OCI-LY7 (cell line): Measurements from ENCODE around the gene C19orf25. TPM values are rescaled to one million over a fixed set of nuclear protein-coding genes. Genes with fewer than 3 reads are reported as not detected.

Source experiments
- BruUV-seq: library from RNA; stranded (reverse); fragments of 400-500 nt; replicated peaks from 2 replicates; lab custom pipeline; 2021; lab: Mats Ljungman, UMichigan
- CTCF ChIA-PET: fragments of 300-600 bp; sonication (Branson Sonifier 250); formaldehyde crosslinking; loops from one replicate; lab custom pipeline; 2022; ENCODE audit warnings: antibody characterized with exemption; ENCODE audit not compliant: unreplicated experiment; lab: Charles Lee
- POLR2A ChIA-PET: fragments of 300-600 bp; sonication (Branson Sonifier 250); formaldehyde crosslinking; loops from one replicate; lab custom pipeline; 2022; ENCODE audit warnings: antibody characterized with exemption; lab: Charles Lee
- DNase-seq: peaks from one replicate; pipeline ENCODE4 v3.0.0-alpha.2; 2015; ENCODE audit warnings: low spot score
- H2AFZ ChIP-seq: fragments of 200-600 bp; sonication (generic), shearing (Covaris generic); 2 replicates; pipeline ENCODE4 v1.6.1; 2014; ENCODE audit warnings: mild to moderate bottlenecking, antibody characterized with exemption, low read length, moderate library complexity
- H3K27ac ChIP-seq: fragments of 200-600 bp; sonication (generic); 2 replicates; pipeline ENCODE4 v1.5.1; 2014; ENCODE audit warnings: mixed run types, low read depth, mild to moderate bottlenecking, moderate library complexity, low read length, inconsistent platforms; ENCODE audit not compliant: poor library complexity, severe bottlenecking
- H3K36me3 ChIP-seq: fragments of 200-600 bp; sonication (generic); 2 replicates; pipeline ENCODE4 v1.6.1; 2014; ENCODE audit warnings: mild to moderate bottlenecking, antibody characterized with exemption, low read length, moderate library complexity, mixed read lengths; ENCODE audit not compliant: insufficient read depth
- H3K4me1 ChIP-seq: fragments of 200-600 bp; sonication (generic); 2 replicates; pipeline ENCODE4 v1.5.1; 2014; ENCODE audit warnings: mild to moderate bottlenecking, low read length; ENCODE audit not compliant: insufficient read depth, poor library complexity, severe bottlenecking
- H3K4me2 ChIP-seq: fragments of 200-600 bp; sonication (generic); 2 replicates; pipeline ENCODE4 v1.6.1; 2014; ENCODE audit warnings: mild to moderate bottlenecking, low read length
- H3K4me3 ChIP-seq: fragments of 200-600 bp; sonication (generic); 2 replicates; pipeline ENCODE4 v1.5.1; 2014; ENCODE audit warnings: mild to moderate bottlenecking, low read depth, low read length; ENCODE audit not compliant: poor library complexity, severe bottlenecking
- H3K79me2 ChIP-seq: fragments of 200-600 bp; sonication (generic); 2 replicates; pipeline ENCODE4 v1.6.1; 2016; ENCODE audit warnings: low read depth, mild to moderate bottlenecking, low read length, moderate library complexity, mixed read lengths; ENCODE audit not compliant: insufficient read depth
- H3K9me2 ChIP-seq: fragments of 200-600 bp; sonication (generic); 2 replicates; pipeline ENCODE4 v1.6.1; 2016; ENCODE audit warnings: mild to moderate bottlenecking, low read length, mixed read lengths; ENCODE audit not compliant: insufficient read depth
- H3K9me3 ChIP-seq: fragments of 200-600 bp; sonication (generic); 2 replicates; pipeline ENCODE4 v1.6.1; 2014; ENCODE audit warnings: mild to moderate bottlenecking, mixed run types, low read length, mixed read lengths
- H4K20me1 ChIP-seq: fragments of 200-600 bp; sonication (generic); 2 replicates; pipeline ENCODE4 v1.6.1; 2014; ENCODE audit warnings: mild to moderate bottlenecking, antibody characterized with exemption, low read length, moderate library complexity, mixed read lengths; ENCODE audit not compliant: insufficient read depth
- EZH2phosphoT487 ChIP-seq: fragments of 200-600 bp; sonication (generic); IDR thresholded peaks from 2 replicates; pipeline ENCODE4 v1.6.1; 2018; ENCODE audit warnings: low read depth, borderline replicate concordance, mild to moderate bottlenecking, mixed run types, antibody characterized with exemption, low read length, moderate library complexity, mixed read lengths
- intact Hi-C: fragments of 100-400 bp; cut with micrococcal nuclease; formaldehyde crosslinking; loops from one replicate; pipeline ENCODE4 v1.10.0; 2022; ENCODE audit not compliant: unreplicated experiment
- total RNA-seq, 2 experiments: library from RNA; depleted of rRNA in 1 of 2; stranded (reverse); fragments of >200 nt in 1 of 2; shearing (Covaris generic) in 1 of 2; gene quantifications; 2 replicates each; pipeline ENCODE4 v1.2.3, GENCODE V29; 2014 to 2022
- TF ChIP-seq, protein P1 (sequence below): fragments of 200-600 bp; sonication (generic); conservative IDR thresholded peaks from 2 replicates; pipeline ENCODE4 v1.5.1; 2014; ENCODE audit warnings: mild to moderate bottlenecking, antibody characterized with exemption, low read length, moderate library complexity, mixed read lengths

Gene C19orf25
- total RNA-seq, 2 experiments from 2014 or later = 45.6 to 58.6 TPM

DNA sequence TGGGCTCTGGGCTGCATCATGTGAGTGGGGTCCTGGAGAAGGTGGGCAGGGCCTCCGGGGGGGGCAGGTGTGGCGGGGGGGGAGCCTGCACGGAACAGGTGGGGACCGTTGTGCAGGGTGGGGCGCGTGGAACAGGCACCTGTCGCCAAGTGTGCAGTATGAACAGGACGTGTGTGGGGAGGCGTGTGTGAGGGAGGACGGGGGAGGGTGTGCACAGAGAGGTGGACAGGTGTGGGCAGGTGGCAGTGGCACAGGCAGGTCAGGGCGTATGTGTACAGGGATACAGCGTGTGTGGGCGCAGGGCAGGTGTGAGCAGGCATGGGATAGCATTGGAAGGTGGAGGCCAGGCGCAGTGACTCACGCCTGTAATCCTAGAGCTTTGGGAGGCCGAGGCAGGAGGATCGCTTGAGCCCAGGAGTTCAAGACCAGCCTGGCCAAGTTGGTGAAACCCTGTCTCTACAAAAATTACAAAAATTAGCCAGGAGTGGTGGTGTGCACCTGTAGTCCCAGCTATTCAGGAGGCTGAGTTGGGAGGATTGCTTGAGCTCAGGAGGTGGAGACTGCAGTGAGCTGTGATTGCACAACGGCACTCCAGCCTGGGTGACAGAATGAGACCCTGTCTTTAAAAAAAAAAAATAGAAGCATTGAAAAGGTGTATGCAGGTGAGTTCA lies 48.1 kb upstream of the C19orf25 start:
- H3K27ac ChIP-seq = no peak overlapping the region
- TF ChIP-seq, protein P1, sequence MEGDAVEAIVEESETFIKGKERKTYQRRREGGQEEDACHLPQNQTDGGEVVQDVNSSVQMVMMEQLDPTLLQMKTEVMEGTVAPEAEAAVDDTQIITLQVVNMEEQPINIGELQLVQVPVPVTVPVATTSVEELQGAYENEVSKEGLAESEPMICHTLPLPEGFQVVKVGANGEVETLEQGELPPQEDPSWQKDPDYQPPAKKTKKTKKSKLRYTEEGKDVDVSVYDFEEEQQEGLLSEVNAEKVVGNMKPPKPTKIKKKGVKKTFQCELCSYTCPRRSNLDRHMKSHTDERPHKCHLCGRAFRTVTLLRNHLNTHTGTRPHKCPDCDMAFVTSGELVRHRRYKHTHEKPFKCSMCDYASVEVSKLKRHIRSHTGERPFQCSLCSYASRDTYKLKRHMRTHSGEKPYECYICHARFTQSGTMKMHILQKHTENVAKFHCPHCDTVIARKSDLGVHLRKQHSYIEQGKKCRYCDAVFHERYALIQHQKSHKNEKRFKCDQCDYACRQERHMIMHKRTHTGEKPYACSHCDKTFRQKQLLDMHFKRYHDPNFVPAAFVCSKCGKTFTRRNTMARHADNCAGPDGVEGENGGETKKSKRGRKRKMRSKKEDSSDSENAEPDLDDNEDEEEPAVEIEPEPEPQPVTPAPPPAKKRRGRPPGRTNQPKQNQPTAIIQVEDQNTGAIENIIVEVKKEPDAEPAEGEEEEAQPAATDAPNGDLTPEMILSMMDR = no peak
- TF ChIP-seq EZH2phosphoT487 = no peak
- H3K4me3 ChIP-seq = no peak overlapping the region
- DNase-seq = no peak
- H3K4me2 ChIP-seq = no peak overlapping the region
- H2AFZ ChIP-seq = no peak overlapping the region
- H3K4me1 ChIP-seq = no peaks in the 10 kb centered on the region
- ChIA-PET CTCF (no interaction called here), POLR2A (interaction anchor here (0.9 kb wide), 1 partner anchor 24 kb away, joined by 3 read pairs; no protein-coding TSS in a partner anchor)
- no peaks in the 10 kb centered on the region for H4K20me1 ChIP-seq
- intact Hi-C loops = no loop called here
- BruUV-seq = no TSS peak
- no peaks in the 10 kb centered on the region for H3K9me3 ChIP-seq
- H3K9me2 ChIP-seq = no peaks in the 10 kb centered on the region
- H3K36me3 ChIP-seq = no peaks in the 10 kb centered on the region
- no peaks in the 10 kb centered on the region for H3K79me2 ChIP-seq

DNA sequence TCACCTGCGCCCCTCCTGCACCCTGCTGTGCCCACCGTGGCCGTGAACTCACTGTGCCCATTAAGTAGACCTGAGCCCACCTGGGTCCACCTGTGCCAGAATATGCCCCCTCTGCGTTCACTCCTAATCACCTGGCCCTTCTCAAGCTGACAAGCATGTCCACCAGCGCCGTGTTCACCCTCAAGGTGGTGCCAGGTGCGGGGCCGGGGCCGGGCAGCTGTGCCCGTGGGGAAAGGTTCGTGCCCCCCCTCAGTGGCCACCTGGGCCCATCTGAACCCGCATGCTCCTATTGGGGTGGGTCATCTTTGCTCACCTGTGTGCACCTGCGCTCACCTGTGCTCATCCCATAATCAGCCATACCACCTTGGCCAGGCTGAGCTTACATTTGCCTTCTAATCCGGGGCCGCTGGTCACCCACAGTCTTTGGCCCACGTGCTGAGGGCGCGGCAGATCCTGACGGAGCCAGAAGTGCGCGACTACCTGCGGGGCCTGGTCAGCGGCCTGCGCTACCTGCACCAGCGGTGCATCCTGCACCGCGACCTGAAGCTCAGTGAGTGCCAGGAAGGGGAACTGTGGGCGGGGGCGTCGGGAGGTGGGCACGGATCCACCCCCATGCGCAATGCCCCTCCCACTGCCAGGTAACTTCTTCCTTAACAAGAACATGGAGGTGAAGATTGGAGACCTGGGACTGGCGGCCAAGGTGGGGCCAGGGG lies 47.2 kb upstream of the C19orf25 start:
- no TSS peak for BruUV-seq
- no peaks in the 10 kb centered on the region for H4K20me1 ChIP-seq
- no peak overlapping the region for H3K4me3 ChIP-seq
- H3K36me3 ChIP-seq = no peaks in the 10 kb centered on the region
- no peaks in the 10 kb centered on the region for H3K4me1 ChIP-seq
- no peak overlapping the region for H3K27ac ChIP-seq
- DNase-seq = no peak
- POLR2A ChIA-PET = no interaction called here
- TF ChIP-seq, protein P1 = no peak
- TF ChIP-seq EZH2phosphoT487 = no peak
- H3K9me2 ChIP-seq = no peaks in the 10 kb centered on the region
- H3K4me2 ChIP-seq = no peak overlapping the region
- intact Hi-C loops = no loop called here
- H2AFZ ChIP-seq = no peak overlapping the region
- H3K79me2 ChIP-seq = no peaks in the 10 kb centered on the region
- CTCF ChIA-PET = no interaction called here
- no peaks in the 10 kb centered on the region for H3K9me3 ChIP-seq

DNA sequence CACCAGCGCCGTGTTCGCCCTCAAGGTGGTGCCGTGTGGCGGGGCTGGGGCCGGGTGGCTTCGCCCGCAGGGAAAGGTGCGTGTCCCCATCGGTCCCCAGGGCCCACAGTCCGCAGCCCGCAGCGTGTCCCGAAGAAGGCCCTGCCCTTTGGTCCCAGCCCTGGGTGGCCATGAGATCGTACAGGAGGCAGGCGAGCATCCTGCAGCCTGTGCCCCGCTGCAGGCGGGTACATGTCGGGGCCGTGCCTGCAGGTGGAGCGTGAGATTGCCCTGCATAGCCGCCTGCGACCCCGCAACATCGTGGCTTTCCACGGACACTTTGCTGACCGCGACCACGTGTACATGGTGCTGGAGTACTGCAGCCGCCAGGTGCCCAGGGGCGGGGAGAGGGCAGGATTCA lies 46.3 kb upstream of the C19orf25 start:
- H3K4me1 ChIP-seq = no peaks in the 10 kb centered on the region
- no peak overlapping the region for H3K27ac ChIP-seq
- H3K9me2 ChIP-seq = no peaks in the 10 kb centered on the region
- no peak overlapping the region for H3K4me2 ChIP-seq
- DNase-seq = no peak
- H3K4me3 ChIP-seq = no peak overlapping the region
- no peaks in the 10 kb centered on the region for H4K20me1 ChIP-seq
- H2AFZ ChIP-seq = no peak overlapping the region
- H3K9me3 ChIP-seq = no peaks in the 10 kb centered on the region
- POLR2A ChIA-PET = no interaction called here
- no peak for TF ChIP-seq EZH2phosphoT487
- TF ChIP-seq, protein P1 = no peak
- H3K79me2 ChIP-seq = no peaks in the 10 kb centered on the region
- H3K36me3 ChIP-seq = no peaks in the 10 kb centered on the region
- BruUV-seq = no TSS peak
- CTCF ChIA-PET = no interaction called here
- intact Hi-C loops = no loop called here
